ENCODE measurements around the gene NKX6-2.

DNA sequence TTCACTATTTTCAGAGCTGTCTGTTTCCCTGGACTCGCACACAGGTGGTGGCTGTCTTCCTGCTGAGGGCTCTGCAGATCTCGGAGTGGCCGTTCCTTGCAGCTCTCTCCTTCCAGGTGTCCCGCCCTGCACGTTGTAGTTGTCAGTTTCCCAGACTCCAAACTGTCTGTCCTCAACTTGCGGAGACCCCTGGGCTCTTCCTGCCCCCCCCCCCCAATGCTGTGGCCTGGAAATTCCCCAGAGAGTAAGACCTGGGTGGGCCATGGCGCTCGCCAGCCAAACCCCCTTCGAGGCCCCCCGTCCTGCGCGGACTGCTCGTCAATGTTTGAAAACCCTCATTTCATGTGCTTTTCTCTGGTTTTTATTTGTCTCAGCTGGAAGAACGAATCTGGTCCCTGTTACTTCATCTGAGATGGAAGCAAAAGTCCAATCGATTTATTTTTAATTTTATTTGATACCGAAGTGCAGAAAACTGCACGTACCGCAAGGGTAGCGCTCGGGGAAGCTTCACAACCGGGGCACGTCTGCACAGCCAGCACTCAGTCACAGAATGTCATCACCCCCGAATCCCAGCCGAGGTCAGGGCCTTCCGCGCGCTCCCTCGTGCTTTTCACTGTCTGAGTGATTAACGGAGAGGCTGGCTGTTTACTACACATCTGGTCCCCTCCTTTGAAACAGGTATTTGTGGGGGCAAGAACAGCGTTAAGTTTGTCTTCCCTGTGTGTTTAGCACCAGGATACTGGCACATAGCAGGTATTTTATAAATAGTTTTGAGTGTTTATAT is 46.4 kb upstream of the NKX6-2 start:
- TF ChIP-seq KDM1A (IDR thresholded peaks at IDR 0.05; ENCODE audit: borderline replicate concordance, low read length) (no peak), SAP30 (IDR thresholded peaks at IDR 0.05; ENCODE audit: insufficient read depth, insufficient replicate concordance, low read length) (no peak), POLR2AphosphoS5 (IDR thresholded peaks at IDR 0.05; ENCODE audit: low read depth, low read length) (no peak), EP300 (IDR thresholded peaks at IDR 0.05; ENCODE audit: borderline replicate concordance in 1 of 2, low read depth in 2 of 2, low read length in 2 of 2) (no peak), SP1 (IDR thresholded peaks at IDR 0.05; ENCODE audit: low read depth, low read length) (no peak), GTF2F1 (IDR thresholded peaks at IDR 0.05; ENCODE audit: borderline replicate concordance, low read depth, low read length) (no peak), TEAD4 (IDR thresholded peaks at IDR 0.05; ENCODE audit: low read depth, low read length) (no peak), HDAC6 (IDR thresholded peaks at IDR 0.05; ENCODE audit: low read depth, low read length) (no peak), CHD1 (IDR thresholded peaks at IDR 0.05; ENCODE audit: low read depth, low read length) (no peak), TAF1 (IDR thresholded peaks at IDR 0.05; ENCODE audit: low read depth, low read length) (no peak), POLR2A (IDR thresholded peaks at IDR 0.05; ENCODE audit: control extremely low read depth in 1 of 2, low read depth in 2 of 2, low read length in 2 of 2) (no peak), FOSL1 (IDR thresholded peaks at IDR 0.05; ENCODE audit: insufficient read depth, low read depth, low read length) (no peak)
- TF ChIP-seq, protein P1, sequence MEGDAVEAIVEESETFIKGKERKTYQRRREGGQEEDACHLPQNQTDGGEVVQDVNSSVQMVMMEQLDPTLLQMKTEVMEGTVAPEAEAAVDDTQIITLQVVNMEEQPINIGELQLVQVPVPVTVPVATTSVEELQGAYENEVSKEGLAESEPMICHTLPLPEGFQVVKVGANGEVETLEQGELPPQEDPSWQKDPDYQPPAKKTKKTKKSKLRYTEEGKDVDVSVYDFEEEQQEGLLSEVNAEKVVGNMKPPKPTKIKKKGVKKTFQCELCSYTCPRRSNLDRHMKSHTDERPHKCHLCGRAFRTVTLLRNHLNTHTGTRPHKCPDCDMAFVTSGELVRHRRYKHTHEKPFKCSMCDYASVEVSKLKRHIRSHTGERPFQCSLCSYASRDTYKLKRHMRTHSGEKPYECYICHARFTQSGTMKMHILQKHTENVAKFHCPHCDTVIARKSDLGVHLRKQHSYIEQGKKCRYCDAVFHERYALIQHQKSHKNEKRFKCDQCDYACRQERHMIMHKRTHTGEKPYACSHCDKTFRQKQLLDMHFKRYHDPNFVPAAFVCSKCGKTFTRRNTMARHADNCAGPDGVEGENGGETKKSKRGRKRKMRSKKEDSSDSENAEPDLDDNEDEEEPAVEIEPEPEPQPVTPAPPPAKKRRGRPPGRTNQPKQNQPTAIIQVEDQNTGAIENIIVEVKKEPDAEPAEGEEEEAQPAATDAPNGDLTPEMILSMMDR (IDR thresholded peaks at IDR 0.05; ENCODE audit: control extremely low read depth in 1 of 3, insufficient read depth in 1 of 3, low read depth in 1 of 3, low read length in 3 of 3), result no peak

Data from H1 (cell line).